HG03025 (cell line): ENCODE results near the gene RALGDS.

Experiments
- ATAC-seq: cut with Tn5 transposase; IDR thresholded peaks from one replicate; pipeline ENCODE4 v1.9.1; 2021; ENCODE audit warnings: mild to moderate bottlenecking, moderate library complexity; ENCODE audit not compliant: unreplicated experiment, low FRiP score

Gene RALGDS

DNA sequence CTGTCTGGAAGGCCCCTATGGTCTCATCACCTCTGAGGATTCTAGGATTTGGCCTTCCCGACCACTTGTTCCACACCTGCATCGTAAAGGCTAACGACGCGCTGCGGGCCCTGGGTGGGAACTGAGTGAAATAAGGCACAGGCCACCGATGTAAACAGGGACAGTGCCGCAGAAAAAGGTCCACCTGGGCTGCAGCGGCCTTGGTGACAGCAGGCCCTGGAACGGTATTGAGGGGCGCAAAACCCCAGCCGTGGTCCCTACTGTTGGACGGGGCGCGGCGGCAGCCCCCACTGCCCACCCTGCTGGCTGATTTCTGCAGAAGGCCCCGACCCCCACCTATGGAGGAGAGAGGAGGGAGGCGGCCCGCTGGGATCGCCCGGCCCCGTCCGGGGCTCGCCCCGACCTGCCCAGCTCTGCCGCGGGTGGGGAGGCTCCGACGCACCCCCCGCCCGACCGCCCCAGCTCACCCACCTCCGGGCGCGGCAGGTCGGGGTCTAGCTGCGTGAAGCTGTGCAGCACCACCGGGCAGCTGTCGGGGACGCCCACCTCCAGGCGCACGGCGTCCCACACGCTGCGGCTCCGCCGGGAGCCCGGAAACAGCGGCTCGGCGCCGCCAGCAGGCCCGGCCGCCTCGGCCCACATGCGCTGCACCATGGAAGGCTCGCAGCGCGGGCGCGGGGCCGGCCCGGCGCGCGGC lies 391 bp downstream of the RALGDS start:
- ATAC-seq, result no peak

DNA sequence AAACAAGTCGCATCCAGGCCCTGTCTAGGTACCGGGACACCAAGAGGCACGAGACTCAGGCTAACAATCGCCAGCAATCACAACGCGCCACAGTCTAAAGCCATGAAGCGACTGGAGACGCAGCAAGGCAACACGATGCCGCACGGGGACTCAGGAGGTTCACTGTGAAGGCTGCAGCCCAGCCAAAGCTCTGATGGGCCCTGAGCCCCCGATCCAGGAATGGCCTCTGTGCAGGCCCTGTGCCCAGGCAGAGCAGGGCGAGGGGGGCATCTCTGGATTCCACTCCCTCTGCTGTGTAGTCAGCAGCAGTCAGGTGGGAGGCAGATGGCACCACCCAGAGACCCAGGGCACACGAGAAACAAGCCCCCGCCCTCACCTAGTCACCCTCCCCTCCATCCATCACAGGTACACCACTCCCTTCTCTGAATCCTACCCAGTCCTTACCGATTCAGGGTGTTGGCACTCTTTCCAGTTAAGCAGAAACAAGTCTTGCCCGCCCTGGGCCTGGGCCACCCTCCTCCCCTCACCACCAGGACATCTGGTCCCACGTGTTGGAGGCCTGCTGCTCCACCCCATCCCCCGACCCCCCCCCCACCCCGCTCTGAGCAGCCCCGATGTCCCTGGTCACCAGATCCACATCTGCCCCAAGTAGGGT lies 1.1 kb downstream of the RALGDS start:
- no peak for ATAC-seq

DNA sequence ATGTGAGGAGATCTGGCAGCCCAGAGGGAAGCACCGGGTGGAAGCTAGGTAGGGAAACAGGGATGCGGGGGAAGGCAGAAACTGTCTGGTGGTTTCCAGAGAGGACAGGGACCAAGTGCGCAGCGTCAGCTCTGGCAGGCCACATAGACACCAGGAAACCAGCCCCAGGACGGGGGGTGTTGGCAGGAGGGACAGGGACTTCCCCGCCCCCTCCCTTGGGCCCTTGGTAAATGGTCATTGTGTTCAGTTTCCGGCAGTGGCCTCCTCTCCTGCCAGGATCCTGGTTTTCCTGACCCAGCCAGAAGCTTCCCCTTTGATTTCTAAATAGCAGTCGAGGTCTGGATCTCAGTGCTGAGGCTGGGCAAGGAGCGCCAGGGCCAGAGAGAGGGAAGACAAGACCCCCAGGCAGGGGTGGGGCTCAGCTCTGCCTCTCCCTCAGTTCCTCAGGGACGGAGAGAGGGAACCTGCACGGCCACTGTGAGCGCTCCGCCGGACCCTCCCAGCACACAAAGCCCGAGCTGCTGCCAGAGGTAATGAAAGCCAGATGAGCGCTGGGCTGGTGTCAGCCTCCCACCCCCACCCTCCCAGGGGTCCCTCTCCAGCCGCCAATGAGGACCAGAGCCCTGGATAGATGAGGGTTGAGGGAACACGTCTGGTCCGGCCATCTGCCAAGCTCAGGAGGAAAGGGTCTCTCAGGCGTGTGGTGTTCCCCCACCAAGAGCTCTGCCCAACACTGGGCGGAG lies 1.8 kb downstream of the RALGDS start:
- no peak for ATAC-seq

DNA sequence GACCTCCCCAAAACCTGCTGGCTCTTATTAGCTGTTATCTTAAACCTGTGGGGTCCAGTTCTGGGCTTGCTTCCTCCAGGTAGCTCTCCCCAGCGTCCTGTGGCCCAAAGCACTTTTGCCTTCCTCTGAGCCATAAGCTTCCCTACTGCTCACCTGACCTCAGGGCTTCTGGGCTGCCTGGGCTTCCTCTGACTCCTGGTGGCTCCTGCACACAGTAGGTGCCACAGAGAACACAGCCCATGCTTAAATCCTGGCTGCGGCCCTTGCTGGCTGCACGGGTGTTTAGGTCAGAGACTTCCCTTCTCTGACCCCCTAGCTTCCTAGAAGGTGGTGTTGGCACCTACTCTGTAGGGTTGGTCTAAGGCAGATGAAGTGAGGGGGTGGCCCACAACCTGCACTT lies 2.5 kb downstream of the RALGDS start:
- no peak for ATAC-seq

DNA sequence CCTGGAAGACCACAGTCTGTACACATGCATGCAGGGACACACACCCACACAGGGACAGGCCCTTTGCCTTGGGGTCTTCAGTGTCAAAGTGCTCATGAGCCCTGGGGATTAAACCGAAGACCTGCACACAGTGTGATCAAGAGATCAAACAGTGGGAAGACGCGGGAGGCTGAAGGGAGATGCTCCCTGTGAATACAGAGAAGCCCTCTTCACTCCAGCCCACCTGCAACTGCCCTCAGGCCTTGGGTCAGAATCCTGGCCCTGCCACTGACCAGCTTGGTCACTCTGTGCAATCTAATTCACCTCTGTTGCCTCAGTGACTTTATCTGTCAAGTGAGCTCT lies 2.9 kb downstream of the RALGDS start:
- ATAC-seq, result no peak

DNA sequence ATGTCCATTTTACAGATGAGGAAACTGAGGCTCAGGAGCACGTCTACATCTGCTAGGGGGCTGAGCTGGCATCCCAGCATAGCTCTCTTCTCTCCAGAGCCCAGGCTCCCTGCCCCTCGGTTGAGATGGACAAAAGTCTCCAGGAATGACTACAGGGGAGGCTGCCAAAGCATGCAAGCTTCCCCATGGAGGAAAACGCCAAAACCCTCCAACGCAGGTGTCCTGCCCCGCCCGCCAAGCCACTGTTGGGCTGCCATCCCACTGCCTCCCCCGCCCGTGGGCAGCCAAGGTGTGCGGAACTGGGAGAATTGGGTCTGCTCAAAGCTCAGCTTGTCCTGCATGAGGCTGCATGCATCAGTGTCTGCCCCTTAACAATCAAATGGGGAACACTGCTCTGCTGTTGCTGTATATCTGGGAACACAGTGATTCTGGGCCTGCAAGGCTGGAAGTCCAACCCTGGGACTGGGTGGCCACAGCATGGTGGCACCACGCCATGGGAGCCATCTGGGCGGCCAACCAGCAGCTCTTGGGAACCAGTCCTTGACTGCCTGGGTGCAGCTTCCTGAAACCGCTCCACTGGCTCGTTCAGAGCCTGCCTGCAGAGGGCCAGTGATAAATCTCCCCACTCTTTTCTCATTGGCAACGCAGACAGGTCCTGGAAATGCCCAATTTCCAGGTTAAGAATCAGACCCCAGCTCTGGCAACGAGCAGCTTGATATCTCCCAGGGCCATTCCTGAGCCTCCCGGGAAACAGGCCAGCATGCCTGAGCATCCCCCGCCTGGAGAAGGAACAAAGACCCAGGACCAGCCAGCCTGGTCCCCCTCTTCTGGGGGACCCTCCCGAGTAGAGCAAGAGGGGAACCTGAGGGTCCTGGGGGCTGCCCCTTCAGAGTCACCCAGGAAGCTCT lies 3.5 kb downstream of the RALGDS start:
- ATAC-seq, result no peak

DNA sequence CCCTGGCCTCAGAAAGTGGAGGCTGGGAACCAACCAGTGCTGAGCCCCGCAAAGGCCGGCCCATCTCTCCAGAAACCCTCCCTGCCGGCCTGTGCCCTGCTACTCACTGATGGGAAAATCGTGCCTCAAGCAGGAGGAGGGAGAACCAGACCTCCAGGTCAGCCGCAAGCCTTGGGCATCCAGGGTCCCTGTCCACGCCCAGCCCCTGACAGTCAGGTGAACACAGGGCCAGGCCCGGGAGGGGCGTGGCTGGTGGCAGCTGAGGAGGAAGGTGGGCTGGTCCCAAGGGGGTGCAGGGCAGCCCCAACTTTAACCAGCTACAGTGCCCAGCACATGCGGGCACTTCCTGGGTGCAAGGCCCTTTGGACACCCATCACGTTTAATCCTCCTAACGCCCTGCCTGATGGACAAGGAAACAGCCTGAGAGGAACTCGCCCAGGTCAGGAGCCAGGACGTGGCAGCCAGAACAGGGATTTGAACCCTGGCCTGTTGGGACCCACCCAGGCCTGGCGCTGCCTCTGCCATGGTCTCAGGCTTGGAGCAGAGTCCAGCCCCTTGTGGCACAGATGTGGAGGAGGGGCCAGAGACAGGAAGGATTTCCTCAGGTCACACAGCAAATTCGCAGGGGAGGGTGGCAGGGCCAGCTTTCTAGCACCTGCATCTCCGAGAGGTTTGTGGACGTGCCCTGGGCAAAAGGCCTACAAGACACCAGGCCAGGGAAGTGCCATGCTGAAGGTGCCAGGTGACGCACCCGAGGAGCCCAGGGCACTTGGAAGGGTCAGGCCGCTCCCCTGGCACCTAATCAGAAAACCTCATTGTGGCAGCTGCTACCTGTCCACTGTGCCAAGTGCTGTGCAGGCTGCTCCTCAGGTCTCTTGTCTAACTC lies 4.5 kb downstream of the RALGDS start:
- ATAC-seq, result no peak

DNA sequence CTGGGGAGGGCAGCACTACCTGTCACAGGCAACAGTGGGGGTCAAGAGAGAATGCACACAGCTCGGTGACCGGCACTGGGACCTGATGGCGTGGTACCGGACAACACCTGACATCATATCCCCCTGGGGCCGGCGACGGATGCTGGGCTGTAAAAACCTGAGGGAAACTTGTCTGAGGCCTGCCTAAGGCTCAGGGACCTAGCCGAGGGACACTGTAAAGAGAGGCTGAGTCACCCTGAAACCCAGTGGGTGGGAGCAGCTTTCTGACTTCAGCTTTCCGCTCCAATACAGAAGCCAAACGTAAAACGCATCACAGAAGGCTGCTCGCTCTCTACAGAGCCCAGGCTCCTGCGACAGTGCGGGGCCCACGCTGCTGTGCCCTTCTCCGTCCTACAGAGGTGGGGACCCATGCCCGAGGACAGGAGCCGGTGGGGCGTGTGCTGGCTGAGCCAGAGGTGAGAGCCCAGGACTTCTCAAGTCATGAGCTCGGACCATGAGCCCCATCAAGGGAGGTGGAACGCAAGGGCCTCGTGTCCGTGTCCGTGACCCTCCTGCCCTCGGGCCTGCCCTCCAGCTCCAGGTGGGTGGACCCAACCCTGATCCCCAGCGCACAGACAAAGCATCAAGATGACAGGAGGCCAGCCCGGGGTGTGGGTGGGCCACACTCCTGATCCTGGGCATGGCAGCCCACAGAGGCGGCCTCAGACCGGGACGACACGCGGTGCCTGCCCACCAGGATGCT lies 5.3 kb downstream of the RALGDS start:
- no peak for ATAC-seq

DNA sequence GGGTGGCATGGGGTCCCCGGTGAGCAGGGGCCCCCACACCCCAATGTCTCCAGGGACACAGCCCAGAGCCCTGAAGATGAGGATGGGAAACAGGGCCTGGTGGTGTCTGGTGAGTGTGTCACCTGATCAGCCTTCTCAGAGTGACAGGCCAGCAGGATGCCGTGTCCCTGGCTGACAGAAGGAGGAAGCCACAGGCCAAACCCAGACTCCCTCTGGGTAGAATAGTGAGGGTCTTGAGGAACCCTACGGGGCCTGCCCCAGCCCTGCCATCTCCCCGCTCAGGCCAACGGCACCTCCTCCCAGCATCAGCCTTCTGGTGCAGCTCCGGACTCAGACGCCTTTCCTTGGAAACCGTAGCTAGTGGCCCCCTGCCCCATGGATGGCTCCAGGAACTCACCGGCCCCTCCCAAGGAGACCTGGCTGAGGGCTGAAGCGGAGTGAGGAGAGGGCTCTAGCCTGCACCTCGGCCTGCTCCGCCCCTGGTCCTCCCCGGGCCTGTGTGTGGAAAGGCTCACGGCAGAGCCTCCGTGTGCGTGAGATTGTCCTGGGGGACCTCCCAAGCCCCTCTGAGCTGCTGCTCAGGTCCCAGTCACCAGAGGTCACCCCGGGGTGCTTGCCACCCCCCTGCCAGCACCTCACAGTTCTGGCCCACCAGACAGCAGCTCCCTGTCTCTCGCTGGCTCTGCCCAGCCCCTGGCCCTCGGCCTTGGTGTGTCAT lies 6.0 kb downstream of the RALGDS start:
- no peak for ATAC-seq

DNA sequence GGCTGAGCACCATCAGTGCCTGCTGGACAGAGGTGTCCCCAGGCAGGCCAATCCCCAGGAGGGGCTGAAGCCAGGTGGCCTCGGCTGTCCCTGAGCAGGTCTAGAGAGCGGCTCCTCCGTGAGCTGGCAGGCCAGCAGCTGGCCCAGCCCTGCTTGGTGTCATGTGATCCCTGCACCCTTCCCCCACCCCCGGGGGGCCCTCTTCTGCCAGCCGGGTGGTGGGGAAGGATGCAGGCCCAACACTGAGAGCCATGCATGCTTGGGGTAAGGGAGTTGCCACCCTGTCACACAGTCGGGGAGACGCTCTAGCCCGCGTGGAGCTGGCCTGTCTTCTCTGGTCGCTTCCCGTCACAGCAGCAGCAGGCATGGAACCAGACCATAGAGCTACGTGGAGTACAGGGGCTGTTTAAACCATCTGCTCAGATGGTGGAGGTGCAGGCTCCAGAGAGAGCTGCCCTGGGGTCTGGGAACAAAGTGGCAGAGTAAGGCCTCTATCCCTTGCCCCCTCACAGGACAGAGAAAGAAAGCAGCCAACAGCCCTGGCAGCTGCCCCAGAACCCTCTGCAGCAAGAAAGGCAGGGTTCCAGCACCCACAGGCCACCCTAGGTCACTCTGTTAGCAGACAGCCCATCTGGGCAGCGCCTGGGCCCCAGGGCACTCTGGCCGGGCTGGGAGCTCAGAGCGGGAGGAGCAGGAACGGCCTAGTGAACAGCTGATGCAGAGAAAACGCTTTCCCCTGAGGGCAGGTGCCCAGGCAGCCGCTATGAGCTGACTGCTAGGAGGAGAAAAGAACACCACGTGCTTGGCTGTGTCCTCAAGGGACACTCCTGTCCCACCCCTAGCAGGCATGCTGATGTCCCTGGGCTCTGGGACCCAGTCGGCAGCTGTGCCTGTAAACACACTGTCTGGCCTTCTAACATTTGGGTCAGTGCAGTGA lies 6.8 kb downstream of the RALGDS start:
- ATAC-seq, result no peak

DNA sequence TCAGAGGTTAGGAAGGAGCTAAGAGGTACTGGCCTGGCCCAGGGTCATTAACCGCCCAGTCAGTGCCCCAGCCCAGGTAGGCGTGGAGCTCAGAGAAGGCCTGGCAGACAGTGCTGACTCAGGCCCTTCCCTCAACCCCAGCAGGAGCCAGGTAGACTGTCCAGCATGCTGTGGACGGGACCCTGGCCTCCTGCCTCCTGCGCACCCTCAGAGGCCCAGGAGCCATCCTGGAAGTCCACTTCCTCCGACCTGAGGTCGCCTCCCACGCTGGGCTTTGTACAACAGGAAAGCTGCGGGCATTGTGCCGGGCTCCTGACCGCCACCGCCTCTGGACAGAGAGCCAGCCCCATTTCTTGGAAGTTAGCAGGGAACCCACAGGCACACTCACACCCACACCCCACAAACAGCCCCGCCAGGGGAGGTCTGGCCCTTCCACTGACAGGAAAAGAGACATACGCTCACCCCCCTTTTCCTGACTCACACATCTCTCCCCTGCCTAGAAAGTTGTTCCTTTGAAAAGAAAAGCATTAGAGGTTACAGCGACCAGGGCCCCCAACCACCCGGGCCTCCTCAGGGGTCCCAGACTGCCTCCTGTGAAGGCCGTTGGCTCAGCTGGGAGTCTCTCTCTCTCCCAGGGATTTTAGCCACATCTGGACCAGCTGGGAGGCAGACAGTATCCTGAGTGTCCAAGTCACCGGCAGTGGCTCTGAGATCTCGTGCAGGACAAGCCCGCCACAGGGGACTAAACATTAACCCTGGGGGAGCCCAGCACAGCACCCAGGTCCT lies 7.7 kb downstream of the RALGDS start:
- ATAC-seq, result no peak

DNA sequence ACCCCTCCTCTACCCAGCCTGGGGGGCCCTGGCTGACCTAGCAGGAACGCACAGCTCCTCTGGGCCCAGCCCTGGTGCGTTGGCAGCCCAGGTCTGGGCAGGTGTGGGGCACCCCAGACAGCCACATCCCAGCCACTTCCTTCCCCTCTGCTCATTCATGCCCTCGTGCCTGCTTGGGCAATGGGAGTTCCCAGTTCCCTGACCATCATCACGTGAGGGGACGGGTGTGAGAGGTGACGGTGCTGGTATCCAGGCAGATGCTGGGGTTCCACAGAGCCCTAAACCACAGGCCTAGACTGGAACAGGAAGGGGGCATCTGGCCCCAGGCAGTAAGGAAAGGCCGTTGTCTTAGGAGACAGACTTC lies 8.4 kb downstream of the RALGDS start:
- ATAC-seq, result no peak

DNA sequence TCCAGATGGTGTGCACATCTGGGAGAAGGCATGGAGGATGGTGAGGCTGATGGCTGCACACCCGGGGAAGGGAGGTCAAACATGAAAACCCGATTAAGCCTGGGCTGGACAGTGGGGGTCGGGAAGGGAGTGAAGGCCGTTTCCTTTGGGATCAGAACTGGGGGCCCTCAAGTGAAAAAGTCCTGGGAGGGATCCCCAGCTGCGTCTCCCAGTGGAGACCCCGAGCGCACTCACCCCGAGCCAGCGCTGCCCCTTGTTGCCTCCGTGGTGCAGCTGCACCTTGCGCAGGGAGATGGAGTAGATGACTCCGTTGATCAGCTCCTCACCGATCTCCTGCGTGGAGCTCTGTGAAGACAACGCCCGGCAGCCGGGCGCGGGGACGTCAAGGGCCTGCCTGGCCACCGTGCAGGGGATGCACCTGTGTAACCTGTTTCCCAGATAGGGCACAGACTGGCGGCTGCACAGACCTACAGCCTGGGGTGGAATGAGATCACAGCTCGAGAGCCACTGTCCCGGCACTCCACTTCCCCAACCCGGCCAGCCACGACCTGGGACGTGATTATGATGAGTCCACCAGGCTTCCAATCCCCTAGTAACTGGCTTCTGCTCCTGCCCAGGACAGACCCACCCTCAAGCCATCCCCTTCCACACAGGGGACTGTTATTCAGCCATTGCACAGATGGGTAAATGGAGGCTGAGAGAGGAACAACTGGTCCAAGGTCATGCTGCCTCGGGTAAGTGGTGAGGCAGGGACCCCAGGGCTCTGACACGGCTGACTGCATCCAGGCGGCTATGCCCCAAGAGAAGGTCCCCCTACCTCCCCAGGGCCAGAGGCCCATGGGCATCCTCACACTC lies 9.0 kb downstream of the RALGDS start:
- no peak for ATAC-seq

DNA sequence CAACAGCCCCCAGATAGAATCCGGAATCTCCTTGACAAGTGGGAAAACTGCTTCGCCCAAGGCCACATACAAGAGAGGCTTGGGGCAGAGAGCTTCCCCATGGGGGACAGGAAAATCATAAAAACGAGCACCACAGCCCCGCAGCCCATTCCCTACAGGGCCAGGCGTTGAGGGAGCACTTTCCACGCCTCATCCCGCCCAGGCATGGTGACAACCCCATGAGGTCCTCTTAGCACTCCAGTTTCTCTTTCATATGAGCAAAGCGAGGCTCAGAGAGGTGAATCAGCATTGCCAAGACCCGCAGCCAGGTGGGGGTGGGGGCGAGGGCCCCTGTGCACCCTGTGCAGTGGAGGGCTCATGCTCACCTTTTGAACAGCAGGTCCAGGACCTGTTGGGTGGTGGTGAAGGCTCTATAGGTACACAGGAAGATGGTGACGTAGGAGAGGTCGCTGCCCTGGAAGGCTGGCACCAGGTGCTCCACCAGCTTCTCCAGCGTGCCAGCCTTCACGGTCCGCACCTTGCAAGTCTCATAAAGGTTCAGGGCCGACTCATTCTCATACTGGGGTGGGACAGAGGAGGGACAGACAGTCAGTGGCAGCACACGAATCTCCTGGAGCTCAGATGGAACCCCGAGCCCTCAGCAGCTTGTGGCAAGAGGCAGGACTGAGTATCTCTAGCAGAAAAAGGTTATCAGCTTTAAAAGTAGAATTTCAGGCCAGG lies 10.9 kb downstream of the RALGDS start:
- no peak for ATAC-seq
